Ishikawa (cell line): ENCODE results near the gene UBN2.

ENCODE experiments used
- CEBPB ChIP-seq: IDR thresholded peaks from 2 replicates; pipeline ENCODE4 v1.6.1; 2012
- CREB1 ChIP-seq: IDR thresholded peaks from 2 replicates; pipeline ENCODE4 v1.6.1; 2012; ENCODE audit warnings: low read depth
- EGR1 ChIP-seq: IDR thresholded peaks from 2 replicates; pipeline ENCODE4 v1.6.1; 2012
- EP300 ChIP-seq: IDR thresholded peaks from 2 replicates; pipeline ENCODE4 v1.6.1; 2012; ENCODE audit warnings: borderline replicate concordance
- FOXM1 ChIP-seq: IDR thresholded peaks from 2 replicates; pipeline ENCODE4 v1.6.1; 2012; ENCODE audit warnings: low read depth, borderline replicate concordance
- NFIC ChIP-seq: IDR thresholded peaks from 2 replicates; pipeline ENCODE4 v1.6.1; 2012
- RAD21 ChIP-seq: IDR thresholded peaks from 2 replicates; pipeline ENCODE4 v1.6.1; 2012; ENCODE audit warnings: low read depth
- TAF1 ChIP-seq: IDR thresholded peaks from 2 replicates; pipeline ENCODE4 v1.6.1; 2012; ENCODE audit warnings: low read depth, mild to moderate bottlenecking
- TCF12 ChIP-seq: IDR thresholded peaks from 2 replicates; pipeline ENCODE4 v1.6.1; 2012; ENCODE audit warnings: low read depth
- TEAD4 ChIP-seq: IDR thresholded peaks from 2 replicates; pipeline ENCODE4 v1.6.1; 2012
- YY1 ChIP-seq: IDR thresholded peaks from 2 replicates; pipeline ENCODE4 v1.6.1; 2012; ENCODE audit warnings: low read depth
- ZBTB7A ChIP-seq: IDR thresholded peaks from 2 replicates; pipeline ENCODE4 v1.6.1; 2012; ENCODE audit warnings: low read depth
- TF ChIP-seq, protein P1 (sequence below): IDR thresholded peaks from 2 replicates; pipeline ENCODE4 v1.6.1; 2012
- TF ChIP-seq, protein P2 (sequence below): IDR thresholded peaks from 2 replicates; pipeline ENCODE4 v1.6.1; 2012
- TF ChIP-seq, protein P3 (sequence below): IDR thresholded peaks from 2 replicates; pipeline ENCODE4 v1.6.1; 2012; ENCODE audit warnings: low read depth, mild to moderate bottlenecking

Gene UBN2

DNA sequence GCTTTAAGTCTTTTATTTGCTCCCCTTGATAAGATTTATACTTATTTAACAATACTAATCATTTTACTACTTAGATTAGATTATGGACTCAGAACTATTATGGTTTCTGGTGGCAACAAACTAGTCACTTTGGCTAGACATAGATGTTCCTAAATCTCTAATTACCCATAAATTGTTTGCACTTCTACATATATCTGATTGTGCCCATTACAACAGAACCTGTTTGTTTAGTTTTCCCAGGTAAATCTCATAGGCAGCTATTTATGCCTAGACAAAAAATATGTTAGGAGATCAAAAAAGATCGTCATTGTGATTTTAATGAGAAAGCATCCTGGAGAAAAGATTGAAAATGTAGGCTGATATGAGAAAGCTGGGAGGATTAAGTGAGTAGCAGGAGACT, 14.4 kb downstream of the UBN2 start:
- TF ChIP-seq CEBPB (no peak), EP300 (no peak), ZBTB7A (no peak), YY1 (no peak), EGR1 (no peak), TCF12 (no peak)
- TF ChIP-seq, protein P1, sequence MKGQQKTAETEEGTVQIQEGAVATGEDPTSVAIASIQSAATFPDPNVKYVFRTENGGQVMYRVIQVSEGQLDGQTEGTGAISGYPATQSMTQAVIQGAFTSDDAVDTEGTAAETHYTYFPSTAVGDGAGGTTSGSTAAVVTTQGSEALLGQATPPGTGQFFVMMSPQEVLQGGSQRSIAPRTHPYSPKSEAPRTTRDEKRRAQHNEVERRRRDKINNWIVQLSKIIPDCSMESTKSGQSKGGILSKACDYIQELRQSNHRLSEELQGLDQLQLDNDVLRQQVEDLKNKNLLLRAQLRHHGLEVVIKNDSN: no peak

DNA sequence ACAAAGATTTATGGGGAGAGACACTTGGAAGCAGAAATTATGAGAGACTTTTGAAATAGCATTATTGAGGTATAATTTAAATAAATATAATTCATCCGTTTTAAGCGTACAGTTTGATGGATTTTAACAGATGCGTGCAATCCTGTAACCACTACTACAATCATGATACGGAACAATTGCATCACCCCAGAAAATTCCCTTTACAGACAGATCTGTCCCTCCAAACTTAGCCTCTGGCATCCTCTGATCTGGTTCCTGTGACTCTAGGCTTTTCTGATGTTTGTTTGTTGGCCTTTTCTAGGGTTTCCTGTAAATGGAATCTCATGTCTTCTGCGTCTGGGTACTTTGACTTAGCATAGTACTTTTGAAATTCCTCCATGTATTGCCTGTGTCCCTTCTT, 15.5 kb downstream of the UBN2 start:
- TF ChIP-seq CEBPB (no peak), YY1 (no peak), TAF1 (no peak), ZBTB7A (no peak), EP300 (no peak), TEAD4 (no peak)
- TF ChIP-seq, protein P2, sequence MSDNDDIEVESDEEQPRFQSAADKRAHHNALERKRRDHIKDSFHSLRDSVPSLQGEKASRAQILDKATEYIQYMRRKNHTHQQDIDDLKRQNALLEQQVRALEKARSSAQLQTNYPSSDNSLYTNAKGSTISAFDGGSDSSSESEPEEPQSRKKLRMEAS: no peak
- TF ChIP-seq, protein P1: no peak

- TF ChIP-seq TAF1 (no peak), TCF12 (no peak), YY1 (no peak), NFIC (no peak), RAD21 (no peak), TEAD4 (no peak), ZBTB7A (no peak), CREB1 (no peak), CEBPB (no peak), EP300 (no peak), EGR1 (no peak), FOXM1 (no peak)
- TF ChIP-seq, protein P3, sequence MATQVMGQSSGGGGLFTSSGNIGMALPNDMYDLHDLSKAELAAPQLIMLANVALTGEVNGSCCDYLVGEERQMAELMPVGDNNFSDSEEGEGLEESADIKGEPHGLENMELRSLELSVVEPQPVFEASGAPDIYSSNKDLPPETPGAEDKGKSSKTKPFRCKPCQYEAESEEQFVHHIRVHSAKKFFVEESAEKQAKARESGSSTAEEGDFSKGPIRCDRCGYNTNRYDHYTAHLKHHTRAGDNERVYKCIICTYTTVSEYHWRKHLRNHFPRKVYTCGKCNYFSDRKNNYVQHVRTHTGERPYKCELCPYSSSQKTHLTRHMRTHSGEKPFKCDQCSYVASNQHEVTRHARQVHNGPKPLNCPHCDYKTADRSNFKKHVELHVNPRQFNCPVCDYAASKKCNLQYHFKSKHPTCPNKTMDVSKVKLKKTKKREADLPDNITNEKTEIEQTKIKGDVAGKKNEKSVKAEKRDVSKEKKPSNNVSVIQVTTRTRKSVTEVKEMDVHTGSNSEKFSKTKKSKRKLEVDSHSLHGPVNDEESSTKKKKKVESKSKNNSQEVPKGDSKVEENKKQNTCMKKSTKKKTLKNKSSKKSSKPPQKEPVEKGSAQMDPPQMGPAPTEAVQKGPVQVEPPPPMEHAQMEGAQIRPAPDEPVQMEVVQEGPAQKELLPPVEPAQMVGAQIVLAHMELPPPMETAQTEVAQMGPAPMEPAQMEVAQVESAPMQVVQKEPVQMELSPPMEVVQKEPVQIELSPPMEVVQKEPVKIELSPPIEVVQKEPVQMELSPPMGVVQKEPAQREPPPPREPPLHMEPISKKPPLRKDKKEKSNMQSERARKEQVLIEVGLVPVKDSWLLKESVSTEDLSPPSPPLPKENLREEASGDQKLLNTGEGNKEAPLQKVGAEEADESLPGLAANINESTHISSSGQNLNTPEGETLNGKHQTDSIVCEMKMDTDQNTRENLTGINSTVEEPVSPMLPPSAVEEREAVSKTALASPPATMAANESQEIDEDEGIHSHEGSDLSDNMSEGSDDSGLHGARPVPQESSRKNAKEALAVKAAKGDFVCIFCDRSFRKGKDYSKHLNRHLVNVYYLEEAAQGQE: no peak
- TF ChIP-seq, protein P2: no peak
These were observed 15.9 kb downstream of the UBN2 start for GRCh38 chr7:139246905-139247304.

GRCh38 chr7:139249179-139249810, 18.3 kb downstream of the UBN2 start:
- TF ChIP-seq, protein P1: no peak

DNA sequence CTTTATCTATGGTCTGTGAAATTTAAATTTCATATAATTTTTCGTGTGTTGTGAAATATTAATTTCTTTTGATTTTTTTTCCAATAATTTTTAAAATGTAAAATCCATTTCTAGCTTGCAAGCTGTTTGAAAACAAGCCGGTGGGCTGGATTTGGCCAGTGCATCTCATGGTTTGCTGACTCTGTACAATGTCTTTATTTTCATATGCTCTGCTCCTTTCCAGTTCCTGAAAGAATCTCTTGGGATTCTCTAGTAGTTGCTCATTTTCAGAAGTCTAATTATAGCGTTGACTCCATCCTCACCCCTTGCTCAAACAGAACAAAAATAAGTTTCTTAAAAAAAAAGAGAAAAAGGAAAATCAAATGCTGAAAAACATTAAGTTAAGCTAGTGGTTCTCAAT, 21.4 kb downstream of the UBN2 start:
- no peak for TF ChIP-seq RAD21
- TF ChIP-seq EGR1: no peak
- TF ChIP-seq, protein P2: no peak
- TF ChIP-seq FOXM1: no peak
- no peak for TF ChIP-seq CREB1
- no peak for TF ChIP-seq TEAD4
- TF ChIP-seq, protein P3: no peak
- TF ChIP-seq, protein P1: no peak
- no peak for TF ChIP-seq TCF12
- no peak for TF ChIP-seq TAF1
- TF ChIP-seq EP300: no peak
- TF ChIP-seq CEBPB: no peak
- no peak for TF ChIP-seq YY1
- no peak for TF ChIP-seq ZBTB7A
- TF ChIP-seq NFIC: no peak
